Measurements from ENCODE around the gene GPR26.

The GPR26 gene

GRCh38 chr10:123677556-123677955 lies 11.4 kb downstream of the GPR26 start:
- no peak overlapping the region for H3K9ac ChIP-seq (ENCODE audit: low read length)
- no peaks in the 10 kb centered on the region for H3K79me2 ChIP-seq (ENCODE audit: control insufficient read depth, insufficient read depth, low read length, poor library complexity)
- H2BK120ac ChIP-seq (ENCODE audit: insufficient read depth, low read length, poor library complexity): no peak overlapping the region
- H2BK5ac ChIP-seq (ENCODE audit: low read depth, low read length, poor library complexity): no peak overlapping the region
- H3K4me2 ChIP-seq (ENCODE audit: low read length): no peak overlapping the region
- no peak overlapping the region for H3K23ac ChIP-seq (ENCODE audit: low read length)
- no peaks in the 10 kb centered on the region for H3K36me3 ChIP-seq (ENCODE audit: control insufficient read depth in 1 of 2, insufficient read depth in 2 of 2, low read length in 2 of 2)
- no peak overlapping the region for H4K12ac ChIP-seq (ENCODE audit: low read depth, low read length)
- no peak overlapping the region for H3K4ac ChIP-seq (ENCODE audit: low read depth, low read length)
- H3K79me1 ChIP-seq (ENCODE audit: low read length): no peaks in the 10 kb centered on the region
- no peak overlapping the region for H3K27ac ChIP-seq (ENCODE audit: low read depth, low read length)
- no peaks in the 10 kb centered on the region for H3K4me1 ChIP-seq (ENCODE audit: control insufficient read depth in 1 of 2, insufficient read depth in 2 of 2, low read length in 2 of 2)
- WGBS (ENCODE audit: extremely low coverage, insufficient coverage, insufficient read length): no CpG with 5 or more reads among the region's 6 CpGs
- no peak overlapping the region for H3K4me3 ChIP-seq (ENCODE audit: low read depth, low read length)
- H2AK5ac ChIP-seq (ENCODE audit: low read length): no peak overlapping the region
- DNase-seq: no peak
- no peak overlapping the region for H4K8ac ChIP-seq (ENCODE audit: low read depth, low read length)
- no peak overlapping the region for H4K91ac ChIP-seq (ENCODE audit: low read depth, low read length)
- H3K18ac ChIP-seq (ENCODE audit: low read length): no peak overlapping the region
- no peaks in the 10 kb centered on the region for H3K27me3 ChIP-seq (ENCODE audit: insufficient read depth, low read length)
- no peak overlapping the region for H2BK12ac ChIP-seq (ENCODE audit: low read length)
- H3K14ac ChIP-seq (ENCODE audit: low read length): no peak overlapping the region
- H2AFZ ChIP-seq (ENCODE audit: insufficient read depth, low read length, poor library complexity): no peak overlapping the region
- peaks cover 2% of the 10 kb centered on the region for H3K9me3 ChIP-seq (ENCODE audit: insufficient read depth, low read depth, low read length)

GRCh38 chr10:123678376-123678775 lies 12.2 kb downstream of the GPR26 start:
- H3K23ac ChIP-seq (ENCODE audit: low read length): no peak overlapping the region
- no peak overlapping the region for H4K91ac ChIP-seq (ENCODE audit: low read depth, low read length)
- no peak overlapping the region for H3K27ac ChIP-seq (ENCODE audit: low read depth, low read length)
- no peaks in the 10 kb centered on the region for H3K79me2 ChIP-seq (ENCODE audit: control insufficient read depth, insufficient read depth, low read length, poor library complexity)
- DNase-seq: no peak
- no peaks in the 10 kb centered on the region for H3K36me3 ChIP-seq (ENCODE audit: control insufficient read depth in 1 of 2, insufficient read depth in 2 of 2, low read length in 2 of 2)
- H3K14ac ChIP-seq (ENCODE audit: low read length): no peak overlapping the region
- no peak overlapping the region for H2BK120ac ChIP-seq (ENCODE audit: insufficient read depth, low read length, poor library complexity)
- no peak overlapping the region for H3K4me2 ChIP-seq (ENCODE audit: low read length)
- H3K4me1 ChIP-seq (ENCODE audit: control insufficient read depth in 1 of 2, insufficient read depth in 2 of 2, low read length in 2 of 2): no peaks in the 10 kb centered on the region
- H4K12ac ChIP-seq (ENCODE audit: low read depth, low read length): no peak overlapping the region
- H3K9me3 ChIP-seq (ENCODE audit: insufficient read depth, low read depth, low read length): peaks cover 2% of the 10 kb centered on the region
- WGBS (ENCODE audit: extremely low coverage, insufficient coverage, insufficient read length): no CpG with 5 or more reads among the region's 5 CpGs
- no peak overlapping the region for H2AK5ac ChIP-seq (ENCODE audit: low read length)
- H3K79me1 ChIP-seq (ENCODE audit: low read length): no peaks in the 10 kb centered on the region
- no peak overlapping the region for H4K8ac ChIP-seq (ENCODE audit: low read depth, low read length)
- no peak overlapping the region for H3K9ac ChIP-seq (ENCODE audit: low read length)
- no peak overlapping the region for H3K4ac ChIP-seq (ENCODE audit: low read depth, low read length)
- H2BK12ac ChIP-seq (ENCODE audit: low read length): no peak overlapping the region
- H3K4me3 ChIP-seq (ENCODE audit: low read depth, low read length): no peak overlapping the region
- H2AFZ ChIP-seq (ENCODE audit: insufficient read depth, low read length, poor library complexity): no peak overlapping the region
- no peaks in the 10 kb centered on the region for H3K27me3 ChIP-seq (ENCODE audit: insufficient read depth, low read length)
- no peak overlapping the region for H2BK5ac ChIP-seq (ENCODE audit: low read depth, low read length, poor library complexity)
- H3K18ac ChIP-seq (ENCODE audit: low read length): no peak overlapping the region

GRCh38 chr10:123681285-123681684 lies 15.1 kb downstream of the GPR26 start:
- H2AK5ac ChIP-seq (ENCODE audit: low read length): no peak overlapping the region
- no peak overlapping the region for H2BK120ac ChIP-seq (ENCODE audit: insufficient read depth, low read length, poor library complexity)
- H3K79me1 ChIP-seq (ENCODE audit: low read length): no peaks in the 10 kb centered on the region
- H3K18ac ChIP-seq (ENCODE audit: low read length): no peak overlapping the region
- H3K79me2 ChIP-seq (ENCODE audit: control insufficient read depth, insufficient read depth, low read length, poor library complexity): no peaks in the 10 kb centered on the region
- no peak overlapping the region for H3K23ac ChIP-seq (ENCODE audit: low read length)
- H3K4me3 ChIP-seq (ENCODE audit: low read depth, low read length): no peak overlapping the region
- no peak overlapping the region for H3K4ac ChIP-seq (ENCODE audit: low read depth, low read length)
- H2BK5ac ChIP-seq (ENCODE audit: low read depth, low read length, poor library complexity): no peak overlapping the region
- no peak overlapping the region for H3K9ac ChIP-seq (ENCODE audit: low read length)
- WGBS (ENCODE audit: extremely low coverage, insufficient coverage, insufficient read length): no CpG with 5 or more reads among the region's 9 CpGs
- H4K8ac ChIP-seq (ENCODE audit: low read depth, low read length): no peak overlapping the region
- no peak overlapping the region for H2AFZ ChIP-seq (ENCODE audit: insufficient read depth, low read length, poor library complexity)
- no peak overlapping the region for H3K27ac ChIP-seq (ENCODE audit: low read depth, low read length)
- no peak overlapping the region for H4K12ac ChIP-seq (ENCODE audit: low read depth, low read length)
- DNase-seq: no peak
- no peak overlapping the region for H2BK12ac ChIP-seq (ENCODE audit: low read length)
- no peak overlapping the region for H3K14ac ChIP-seq (ENCODE audit: low read length)
- no peak overlapping the region for H3K4me2 ChIP-seq (ENCODE audit: low read length)
- H3K27me3 ChIP-seq (ENCODE audit: insufficient read depth, low read length): no peaks in the 10 kb centered on the region
- no peaks in the 10 kb centered on the region for H3K4me1 ChIP-seq (ENCODE audit: control insufficient read depth in 1 of 2, insufficient read depth in 2 of 2, low read length in 2 of 2)
- no peaks in the 10 kb centered on the region for H3K36me3 ChIP-seq (ENCODE audit: control insufficient read depth in 1 of 2, insufficient read depth in 2 of 2, low read length in 2 of 2)
- peaks cover 2% of the 10 kb centered on the region for H3K9me3 ChIP-seq (ENCODE audit: insufficient read depth, low read depth, low read length)
- H4K91ac ChIP-seq (ENCODE audit: low read depth, low read length): no peak overlapping the region

GRCh38 chr10:123682477-123682876 lies 16.3 kb downstream of the GPR26 start:
- Histone ChIP-seq H3K27me3 (ENCODE audit: insufficient read depth, low read length) (no peaks in the 10 kb centered on the region), H2AK5ac (ENCODE audit: low read length) (no peak overlapping the region), H3K36me3 (ENCODE audit: control insufficient read depth in 1 of 2, insufficient read depth in 2 of 2, low read length in 2 of 2) (no peaks in the 10 kb centered on the region), H3K4me1 (ENCODE audit: control insufficient read depth in 1 of 2, insufficient read depth in 2 of 2, low read length in 2 of 2) (no peaks in the 10 kb centered on the region), H3K18ac (ENCODE audit: low read length) (no peak overlapping the region), H3K4me3 (ENCODE audit: low read depth, low read length) (no peak overlapping the region), H2AFZ (ENCODE audit: insufficient read depth, low read length, poor library complexity) (no peak overlapping the region), H3K9ac (ENCODE audit: low read length) (no peak overlapping the region), H3K4ac (ENCODE audit: low read depth, low read length) (no peak overlapping the region), H3K27ac (ENCODE audit: low read depth, low read length) (no peak overlapping the region), H4K8ac (ENCODE audit: low read depth, low read length) (no peak overlapping the region), H4K12ac (ENCODE audit: low read depth, low read length) (no peak overlapping the region), H3K23ac (ENCODE audit: low read length) (no peak overlapping the region), H2BK5ac (ENCODE audit: low read depth, low read length, poor library complexity) (no peak overlapping the region), H3K79me2 (ENCODE audit: control insufficient read depth, insufficient read depth, low read length, poor library complexity) (no peaks in the 10 kb centered on the region), H2BK120ac (ENCODE audit: insufficient read depth, low read length, poor library complexity) (no peak overlapping the region), H3K14ac (ENCODE audit: low read length) (no peak overlapping the region), H3K4me2 (ENCODE audit: low read length) (no peak overlapping the region), H3K9me3 (ENCODE audit: insufficient read depth, low read depth, low read length) (peaks cover 2% of the 10 kb centered on the region), H3K79me1 (ENCODE audit: low read length) (no peaks in the 10 kb centered on the region), H2BK12ac (ENCODE audit: low read length) (no peak overlapping the region), H4K91ac (ENCODE audit: low read depth, low read length) (no peak overlapping the region)
- WGBS (ENCODE audit: extremely low coverage, insufficient coverage, insufficient read length): no CpG with 5 or more reads among the region's 2 CpGs
- no peak for DNase-seq

Measured in trophoblast cell (in vitro differentiated cells and primary cell).